ENCODE data around the gene EXOC2.
"Not testable (repeated sequence)": the region's sequence is repeated elsewhere in the genome, so short reads cannot be mapped to it uniquely, and the experiment has no call there.

The EXOC2 gene

DNA sequence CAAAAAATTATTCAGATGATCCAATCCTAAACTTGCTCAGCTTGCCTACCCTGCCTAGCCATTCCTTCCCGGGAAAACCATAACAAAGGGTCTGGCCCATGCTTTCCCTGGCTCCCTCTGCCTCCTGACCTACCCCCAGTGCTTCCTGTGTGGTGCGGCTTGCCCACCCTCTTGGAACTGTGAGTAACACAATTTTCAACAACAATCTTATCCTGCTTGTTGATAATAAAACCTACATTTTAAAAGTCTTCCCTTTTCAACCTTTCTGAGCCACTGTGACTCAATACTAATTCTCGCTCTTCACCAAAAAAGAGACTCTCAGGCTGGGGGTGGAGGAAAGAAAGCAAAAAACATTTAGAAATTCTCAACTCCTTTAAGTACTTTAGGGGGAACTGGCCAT is 18.0 kb downstream of the EXOC2 start:
- TF ChIP-seq, protein P1, sequence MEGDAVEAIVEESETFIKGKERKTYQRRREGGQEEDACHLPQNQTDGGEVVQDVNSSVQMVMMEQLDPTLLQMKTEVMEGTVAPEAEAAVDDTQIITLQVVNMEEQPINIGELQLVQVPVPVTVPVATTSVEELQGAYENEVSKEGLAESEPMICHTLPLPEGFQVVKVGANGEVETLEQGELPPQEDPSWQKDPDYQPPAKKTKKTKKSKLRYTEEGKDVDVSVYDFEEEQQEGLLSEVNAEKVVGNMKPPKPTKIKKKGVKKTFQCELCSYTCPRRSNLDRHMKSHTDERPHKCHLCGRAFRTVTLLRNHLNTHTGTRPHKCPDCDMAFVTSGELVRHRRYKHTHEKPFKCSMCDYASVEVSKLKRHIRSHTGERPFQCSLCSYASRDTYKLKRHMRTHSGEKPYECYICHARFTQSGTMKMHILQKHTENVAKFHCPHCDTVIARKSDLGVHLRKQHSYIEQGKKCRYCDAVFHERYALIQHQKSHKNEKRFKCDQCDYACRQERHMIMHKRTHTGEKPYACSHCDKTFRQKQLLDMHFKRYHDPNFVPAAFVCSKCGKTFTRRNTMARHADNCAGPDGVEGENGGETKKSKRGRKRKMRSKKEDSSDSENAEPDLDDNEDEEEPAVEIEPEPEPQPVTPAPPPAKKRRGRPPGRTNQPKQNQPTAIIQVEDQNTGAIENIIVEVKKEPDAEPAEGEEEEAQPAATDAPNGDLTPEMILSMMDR (conservative IDR thresholded peaks at IDR 0.05; ENCODE audit: control insufficient read depth, insufficient read depth, low read depth, low read length): no peak
- H3K4me3 ChIP-seq (ENCODE audit: control insufficient read depth, low read depth, low read length): no peak overlapping the region
- DNase-seq (ENCODE audit: low read depth): no peak

GRCh38 chr6:674406-674805 is 18.5 kb downstream of the EXOC2 start:
- TF ChIP-seq, protein P1 (conservative IDR thresholded peaks at IDR 0.05; ENCODE audit: control insufficient read depth, insufficient read depth, low read depth, low read length): no peak
- no peak overlapping the region for H3K4me3 ChIP-seq (ENCODE audit: control insufficient read depth, low read depth, low read length)
- no peak for DNase-seq (ENCODE audit: low read depth)

- TF ChIP-seq, protein P1 (conservative IDR thresholded peaks at IDR 0.05; ENCODE audit: control insufficient read depth, insufficient read depth, low read depth, low read length): no peak
- no peak overlapping the region for H3K4me3 ChIP-seq (ENCODE audit: control insufficient read depth, low read depth, low read length)
- DNase-seq (ENCODE audit: low read depth): no peak
Measured at GRCh38 chr6:667253-667927, 25.5 kb downstream of the EXOC2 start.

DNA sequence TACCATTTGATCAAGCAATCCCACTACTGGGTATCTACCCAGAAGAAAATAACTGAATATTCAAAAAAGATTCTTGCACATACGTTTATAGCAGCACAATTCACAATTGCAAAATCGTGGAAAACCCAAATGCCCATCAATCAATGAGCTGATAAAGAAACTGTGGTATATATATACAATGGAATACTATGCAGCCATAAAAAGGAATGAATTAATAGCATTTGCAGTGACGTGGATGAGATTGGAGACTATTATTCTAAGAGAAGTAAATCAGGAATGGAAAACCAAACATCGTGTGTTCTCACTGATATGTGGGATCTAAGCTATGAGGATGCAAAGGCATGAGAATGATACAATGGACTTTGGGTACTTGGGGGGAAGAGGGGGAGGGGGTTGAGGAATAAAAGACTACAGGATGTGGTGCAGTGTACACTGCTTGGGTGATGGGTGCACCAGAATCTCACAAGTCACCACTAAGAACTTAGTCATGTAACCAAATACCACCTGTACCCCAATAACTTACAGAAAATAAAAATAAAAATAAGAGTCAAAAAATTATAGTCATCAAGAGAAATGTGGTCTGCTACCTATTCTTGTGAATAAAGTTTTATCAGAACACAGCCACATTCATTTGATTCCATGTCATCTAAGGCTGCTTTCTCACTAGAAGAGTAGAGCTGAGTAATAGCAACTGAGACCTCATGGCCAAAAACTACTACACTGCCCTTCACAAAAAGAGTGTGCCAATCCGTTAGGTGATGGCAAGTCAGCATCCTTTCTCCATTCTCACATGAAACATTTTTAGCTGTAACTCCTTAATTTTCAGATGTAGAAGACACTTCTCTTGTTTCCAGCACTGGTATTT is 27.3 kb downstream of the EXOC2 start:
- TF ChIP-seq, protein P1 (conservative IDR thresholded peaks at IDR 0.05; ENCODE audit: control insufficient read depth, insufficient read depth, low read depth, low read length): no peak
- no peak overlapping the region for H3K4me3 ChIP-seq (ENCODE audit: control insufficient read depth, low read depth, low read length)
- no peak for DNase-seq (ENCODE audit: low read depth)

GRCh38 chr6:663788-664187 is 29.2 kb downstream of the EXOC2 start:
- not testable (repeated sequence) for DNase-seq (ENCODE audit: low read depth)

DNA sequence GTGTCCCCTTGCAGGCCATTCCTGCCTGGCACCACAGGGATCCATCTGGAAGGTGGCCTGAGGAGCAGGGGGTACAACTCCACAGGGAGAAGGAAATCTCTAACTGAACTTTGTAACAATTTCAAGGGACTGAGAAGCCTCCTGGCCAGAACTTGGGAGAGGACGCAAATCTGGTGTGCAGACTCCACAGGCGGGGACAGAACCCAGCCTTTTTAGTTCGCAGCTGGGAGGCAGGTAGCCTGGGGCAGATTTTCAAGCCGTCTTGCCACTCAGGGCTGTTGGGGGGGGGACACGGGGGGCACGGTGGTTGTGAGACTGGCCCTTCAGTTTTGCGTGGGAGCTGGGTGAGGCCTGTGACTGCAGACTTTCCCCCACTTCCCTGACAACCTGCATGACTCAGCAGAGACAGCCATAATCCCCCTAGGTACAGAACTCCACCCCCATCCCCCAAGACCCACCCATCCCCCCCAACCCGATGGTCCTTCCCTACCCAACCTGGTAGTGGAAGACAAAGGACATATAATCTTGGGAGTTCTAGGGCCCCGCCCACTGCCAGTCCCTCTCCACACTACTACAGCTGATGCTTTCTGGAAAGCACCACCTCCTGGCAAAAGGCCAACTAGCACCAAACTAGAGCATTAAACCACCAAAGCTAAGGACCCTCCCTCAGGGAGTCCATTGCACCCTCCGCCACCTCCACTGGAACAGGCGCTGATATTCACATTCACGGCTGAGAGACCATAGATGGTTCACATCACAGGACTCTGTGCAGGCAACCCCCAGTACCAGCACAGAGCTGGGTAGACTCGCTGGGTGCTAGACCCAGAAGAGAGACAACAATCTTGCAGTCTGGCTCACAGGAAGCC is 33.0 kb downstream of the EXOC2 start:
- DNase-seq (ENCODE audit: low read depth): no peak
- TF ChIP-seq, protein P1 (conservative IDR thresholded peaks at IDR 0.05; ENCODE audit: control insufficient read depth, insufficient read depth, low read depth, low read length): no peak
- H3K4me3 ChIP-seq (ENCODE audit: control insufficient read depth, low read depth, low read length): no peak overlapping the region

More at GRCh38 chr6:663788-664187, 29.2 kb downstream of the EXOC2 start:
- not testable (repeated sequence) for H3K4me3 ChIP-seq (ENCODE audit: control insufficient read depth, low read depth, low read length)
